ENCODE results near the gene ALK.

- TF ChIP-seq POLR2A (IDR thresholded peaks at IDR 0.05; ENCODE audit: low read length), result no peak
- TF ChIP-seq CTCF (IDR thresholded peaks at IDR 0.05), result no peak
- no peak for TF ChIP-seq NFE2L2 (conservative IDR thresholded peaks at IDR 0.05; ENCODE audit: low read length)
- no peak for TF ChIP-seq JUNB (IDR thresholded peaks at IDR 0.05)
- TF ChIP-seq ELK1 (IDR thresholded peaks at IDR 0.05; ENCODE audit: low read depth, low read length), result no peak
- no peak for TF ChIP-seq ATOH8 (CRISPR knock-in tag; IDR thresholded peaks at IDR 0.05; ENCODE audit: low read depth)
- TF ChIP-seq RAD21 (conservative IDR thresholded peaks at IDR 0.05 in 1 of 2, IDR thresholded peaks at IDR 0.05 in 1 of 2), result no peak
- no peak for TF ChIP-seq SMC3 (IDR thresholded peaks at IDR 0.05)
- TF ChIP-seq RFX5 (IDR thresholded peaks at IDR 0.05), result no peak
- no peak for TF ChIP-seq JUN (IDR thresholded peaks at IDR 0.05)
- no peak for TF ChIP-seq BHLHE40 (IDR thresholded peaks at IDR 0.05; ENCODE audit: low read depth, low read length)
- no peak for TF ChIP-seq HES2 (IDR thresholded peaks at IDR 0.05)
- no peak for TF ChIP-seq CHD2 (IDR thresholded peaks at IDR 0.05; ENCODE audit: low read length, partially characterized antibody)
- TF ChIP-seq MAFK (IDR thresholded peaks at IDR 0.05; ENCODE audit: partially characterized antibody), result no peak
These were observed 698.1 kb downstream of the ALK start for GRCh38 chr2:29223257-29223656.

All from A549 (cell line).